GM18861 (cell line): Measurements from ENCODE around the gene MRPL51.
"Not testable (repeated sequence)": the region's sequence is repeated elsewhere in the genome, so short reads cannot be mapped to it uniquely, and the experiment has no call there.

Source experiments
- ATAC-seq: cut with Tn5 transposase; IDR thresholded peaks from one replicate; pipeline ENCODE4 v1.9.1; 2021; ENCODE audit not compliant: unreplicated experiment

MRPL51 gene

GRCh38 chr12:6492838-6493496 is at the start of gene MRPL51:
Gene MRPL51 (minus strand): TSS chr12:6493262. CDS start chr12:6493136, 126 bp downstream.
- peak; percentile 35 for ATAC-seq

DNA sequence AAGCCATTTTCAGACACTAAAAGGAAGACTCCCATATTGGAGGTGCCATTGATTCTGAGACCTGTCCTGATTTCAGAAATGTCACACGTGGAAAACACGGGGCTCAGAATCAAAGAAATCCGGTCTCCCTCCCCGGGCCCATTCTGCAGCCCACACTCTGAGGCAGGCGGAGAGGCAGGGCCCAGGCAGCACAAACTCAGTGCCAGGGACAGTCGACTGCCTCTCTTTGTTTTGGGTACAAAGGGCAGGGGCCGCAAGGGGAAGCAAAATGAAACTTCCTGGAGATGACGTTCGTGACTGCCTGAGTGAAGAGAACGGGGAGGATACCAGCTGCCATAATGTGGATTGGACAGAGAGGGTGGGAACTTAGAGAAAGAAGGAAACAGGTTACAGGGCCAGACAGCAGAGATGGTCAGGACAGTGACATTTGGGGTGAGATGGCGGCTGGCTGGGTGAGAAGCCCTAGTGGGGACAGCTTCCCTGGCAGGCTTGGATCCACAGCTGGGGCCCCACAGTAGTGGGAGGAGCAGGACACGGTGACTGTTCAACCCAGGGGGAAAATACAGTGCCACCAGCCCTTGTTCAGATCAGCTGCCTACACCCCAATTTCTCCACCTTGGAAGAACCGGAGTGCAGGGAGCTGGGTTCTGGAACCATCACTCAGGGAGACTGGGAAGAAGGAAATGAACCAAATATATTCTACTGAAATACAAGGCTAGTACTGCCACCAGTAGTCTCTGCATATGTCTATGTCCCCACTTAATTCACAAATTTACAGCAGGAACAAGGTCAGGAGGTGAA is 49.3 kb upstream of the MRPL51 start:
- ATAC-seq, result no peak

GRCh38 chr12:6541371-6542165 is 48.5 kb upstream of the MRPL51 start:
- no peak for ATAC-seq

GRCh38 chr12:6540181-6540877 is 47.3 kb upstream of the MRPL51 start:
- no peak for ATAC-seq

- no peak for ATAC-seq
Measured at GRCh38 chr12:6539707-6540134, 46.7 kb upstream of the MRPL51 start.

- no peak for ATAC-seq
Measured at GRCh38 chr12:6539314-6539682, 46.2 kb upstream of the MRPL51 start.

DNA sequence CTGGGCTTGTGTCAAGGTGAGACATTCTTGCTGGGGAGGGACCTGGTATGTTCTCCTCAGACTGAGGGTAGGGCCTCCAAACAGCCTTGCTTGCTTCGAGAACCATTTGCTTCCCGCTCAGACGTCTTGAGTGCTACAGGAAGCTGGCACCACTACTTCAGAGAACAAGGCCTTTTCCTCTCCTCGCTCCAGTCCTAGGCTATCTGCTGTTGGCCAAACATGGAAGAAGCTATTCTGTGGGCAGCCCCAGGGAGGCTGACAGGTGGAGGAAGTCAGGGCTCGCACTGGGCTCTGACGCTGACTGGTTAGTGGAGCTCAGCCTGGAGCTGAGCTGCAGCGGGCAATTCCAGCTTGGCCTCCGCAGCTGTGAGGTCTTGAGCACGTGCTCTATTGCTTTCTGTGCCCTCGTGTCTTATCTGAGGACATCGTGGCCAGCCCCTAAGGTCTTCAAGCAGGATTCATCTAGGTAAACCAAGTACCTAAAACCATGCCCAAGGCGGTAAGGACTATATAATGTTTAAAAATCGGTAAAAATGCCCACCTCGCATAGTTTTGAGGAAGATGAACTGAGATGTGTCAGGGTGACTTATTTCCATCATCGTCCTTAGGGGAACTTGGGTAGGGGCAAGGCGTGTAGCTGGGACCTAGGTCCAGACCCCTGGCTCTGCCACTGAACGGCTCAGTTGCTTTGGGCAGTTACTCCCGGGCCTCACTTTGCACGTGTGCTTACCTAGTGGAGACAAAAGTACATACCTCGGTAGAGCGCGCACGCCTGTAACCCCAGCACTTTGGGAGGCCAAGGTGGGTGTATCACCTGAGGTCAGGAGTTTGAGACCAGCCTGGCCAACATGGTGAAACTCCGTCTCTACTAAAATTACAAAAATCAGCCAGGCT is 45.6 kb upstream of the MRPL51 start:
- ATAC-seq, result no peak

- not testable (repeated sequence) for ATAC-seq
Measured at GRCh38 chr12:6537580-6538419, 44.7 kb upstream of the MRPL51 start.

- ATAC-seq, result no peak
Measured at GRCh38 chr12:6536894-6537579, 44.0 kb upstream of the MRPL51 start.

DNA sequence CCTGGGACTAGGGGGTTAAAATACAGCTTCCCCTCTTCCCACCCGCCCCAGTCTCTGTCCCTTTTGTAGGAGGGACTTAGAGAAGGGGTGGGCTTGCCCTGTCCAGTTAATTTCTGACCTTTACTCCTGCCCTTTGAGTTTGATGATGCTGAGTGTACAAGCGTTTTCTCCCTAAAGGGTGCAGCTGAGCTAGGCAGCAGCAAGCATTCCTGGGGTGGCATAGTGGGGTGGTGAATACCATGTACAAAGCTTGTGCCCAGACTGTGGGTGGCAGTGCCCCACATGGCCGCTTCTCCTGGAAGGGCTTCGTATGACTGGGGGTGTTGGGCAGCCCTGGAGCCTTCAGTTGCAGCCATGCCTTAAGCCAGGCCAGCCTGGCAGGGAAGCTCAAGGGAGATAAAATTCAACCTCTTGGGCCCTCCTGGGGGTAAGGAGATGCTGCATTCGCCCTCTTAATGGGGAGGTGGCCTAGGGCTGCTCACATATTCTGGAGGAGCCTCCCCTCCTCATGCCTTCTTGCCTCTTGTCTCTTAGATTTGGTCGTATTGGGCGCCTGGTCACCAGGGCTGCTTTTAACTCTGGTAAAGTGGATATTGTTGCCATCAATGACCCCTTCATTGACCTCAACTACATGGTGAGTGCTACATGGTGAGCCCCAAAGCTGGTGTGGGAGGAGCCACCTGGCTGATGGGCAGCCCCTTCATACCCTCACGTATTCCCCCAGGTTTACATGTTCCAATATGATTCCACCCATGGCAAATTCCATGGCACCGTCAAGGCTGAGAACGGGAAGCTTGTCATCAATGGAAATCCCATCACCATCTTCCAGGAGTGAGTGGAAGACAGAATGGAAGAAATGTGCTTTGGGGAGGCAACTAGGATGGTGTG is 43.1 kb upstream of the MRPL51 start:
- no peak for ATAC-seq

DNA sequence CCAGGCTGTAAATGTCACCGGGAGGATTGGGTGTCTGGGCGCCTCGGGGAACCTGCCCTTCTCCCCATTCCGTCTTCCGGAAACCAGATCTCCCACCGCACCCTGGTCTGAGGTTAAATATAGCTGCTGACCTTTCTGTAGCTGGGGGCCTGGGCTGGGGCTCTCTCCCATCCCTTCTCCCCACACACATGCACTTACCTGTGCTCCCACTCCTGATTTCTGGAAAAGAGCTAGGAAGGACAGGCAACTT is 42.6 kb upstream of the MRPL51 start:
- no peak for ATAC-seq

- ATAC-seq, result no peak
Measured at GRCh38 chr12:6534945-6535696, 42.1 kb upstream of the MRPL51 start.

DNA sequence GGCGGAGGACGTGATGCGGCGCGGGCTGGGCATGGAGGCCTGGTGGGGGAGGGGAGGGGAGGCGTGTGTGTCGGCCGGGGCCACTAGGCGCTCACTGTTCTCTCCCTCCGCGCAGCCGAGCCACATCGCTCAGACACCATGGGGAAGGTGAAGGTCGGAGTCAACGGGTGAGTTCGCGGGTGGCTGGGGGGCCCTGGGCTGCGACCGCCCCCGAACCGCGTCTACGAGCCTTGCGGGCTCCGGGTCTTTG is 41.6 kb upstream of the MRPL51 start:
- ATAC-seq, result no peak

- peak; percentile 41 for ATAC-seq
Measured at GRCh38 chr12:6533923-6534694, 41.0 kb upstream of the MRPL51 start, which contains the start of gene GAPDH. Gene GAPDH (plus strand): TSS chr12:6534517. CDS start chr12:6534833, 316 bp downstream.

DNA sequence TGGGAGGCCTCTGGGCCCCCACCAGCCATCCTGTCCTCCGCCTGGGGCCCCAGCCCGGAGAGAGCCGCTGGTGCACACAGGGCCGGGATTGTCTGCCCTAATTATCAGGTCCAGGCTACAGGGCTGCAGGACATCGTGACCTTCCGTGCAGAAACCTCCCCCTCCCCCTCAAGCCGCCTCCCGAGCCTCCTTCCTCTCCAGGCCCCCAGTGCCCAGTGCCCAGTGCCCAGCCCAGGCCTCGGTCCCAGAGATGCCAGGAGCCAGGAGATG is 40.5 kb upstream of the MRPL51 start:
- peak; percentile 1 for ATAC-seq

DNA sequence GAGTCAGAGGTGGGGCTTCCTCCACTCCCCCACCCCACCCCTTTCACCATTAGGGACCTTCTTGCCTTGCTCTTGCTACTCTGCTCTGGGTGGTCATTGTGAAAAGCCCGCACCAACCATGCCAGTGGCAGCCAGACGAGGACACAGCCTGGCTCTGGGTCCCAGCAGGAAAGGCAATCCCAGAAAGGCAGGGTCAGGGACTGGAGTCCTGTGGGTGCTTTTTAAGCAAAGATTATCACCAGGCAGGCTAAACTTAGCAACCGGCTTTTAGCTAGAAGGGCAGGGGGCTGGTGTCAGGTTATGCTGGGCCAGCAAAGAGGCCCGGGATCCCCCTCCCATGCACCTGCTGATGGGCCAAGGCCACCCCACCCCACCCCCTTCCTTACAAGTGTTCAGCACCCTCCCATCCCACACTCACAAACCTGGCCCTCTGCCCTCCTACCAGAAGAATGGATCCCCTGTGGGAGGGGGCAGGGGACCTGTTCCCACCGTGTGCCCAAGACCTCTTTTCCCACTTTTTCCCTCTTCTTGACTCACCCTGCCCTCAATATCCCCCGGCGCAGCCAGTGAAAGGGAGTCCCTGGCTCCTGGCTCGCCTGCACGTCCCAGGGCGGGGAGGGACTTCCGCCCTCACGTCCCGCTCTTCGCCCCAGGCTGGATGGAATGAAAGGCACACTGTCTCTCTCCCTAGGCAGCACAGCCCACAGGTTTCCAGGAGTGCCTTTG is 40.0 kb upstream of the MRPL51 start:
- ATAC-seq, result peak; percentile 11
